Loucy (cell line): ENCODE data around the gene CHST9.

Experiments
- CTCF ChIP-seq: fragments of 200-600 bp; sonication (generic); conservative IDR thresholded peaks from 2 replicates; pipeline ENCODE4 v1.5.1; 2014; ENCODE audit warnings: mild to moderate bottlenecking, antibody characterized with exemption, low read length
- EZH2phosphoT487 ChIP-seq: fragments of 200-600 bp; IDR thresholded peaks from 2 replicates; pipeline ENCODE4 v1.6.1; 2018; ENCODE audit warnings: antibody characterized with exemption, mild to moderate bottlenecking, moderate library complexity, borderline replicate concordance

DNA sequence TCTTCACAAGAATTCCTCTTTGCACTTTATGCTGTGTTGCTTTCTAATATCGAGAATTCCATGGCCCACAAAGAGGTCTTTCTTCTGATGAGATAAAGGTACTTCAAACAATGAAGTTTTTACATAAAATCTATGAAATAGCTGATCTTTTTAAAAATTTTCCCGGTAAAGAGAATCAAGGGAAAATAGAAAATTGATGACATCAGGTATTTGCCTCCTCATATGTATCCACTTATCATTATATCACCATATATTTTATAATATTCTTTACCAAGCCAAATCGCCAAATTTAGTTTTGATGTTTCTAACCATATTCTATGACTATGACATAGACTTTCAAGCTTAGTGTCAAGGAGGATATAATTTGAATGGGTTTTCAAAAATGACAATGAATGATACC is 139.8 kb downstream of the CHST9 start:
- no peak for TF ChIP-seq CTCF
- no peak for TF ChIP-seq EZH2phosphoT487
